Measurements from ENCODE around the gene LYG1. TPM values are rescaled to one million over a fixed set of nuclear protein-coding genes. Genes with fewer than 3 reads are reported as not detected.

LYG1 gene
- total RNA-seq, 1 donor: under 0.01 TPM

DNA sequence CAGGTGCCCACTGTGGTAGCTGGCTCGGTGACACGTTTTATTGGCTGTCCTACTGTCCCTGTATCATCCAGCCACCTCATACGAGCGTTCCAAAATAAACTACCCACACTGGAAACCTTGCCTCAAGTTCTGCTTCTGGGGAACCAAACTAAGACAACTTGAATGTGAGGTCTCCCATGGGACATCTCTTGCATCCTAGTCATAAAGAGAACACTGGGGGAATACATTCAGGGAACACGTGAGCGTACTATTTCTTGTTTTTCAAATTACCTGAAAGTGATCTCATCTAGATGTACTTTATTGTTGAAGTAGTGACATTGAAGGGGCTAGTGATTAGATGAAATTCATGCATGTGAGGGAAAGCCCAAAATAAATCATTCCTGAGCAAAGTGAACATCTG lies 60.6 kb downstream of the LYG1 start:
- Histone ChIP-seq H3K27me3 (ENCODE audit: insufficient read depth, low read length) (no peaks in the 10 kb centered on the region), H4K20me1 (ENCODE audit: insufficient read depth, low read length) (no peaks in the 10 kb centered on the region), H3K4me1 (ENCODE audit: insufficient read depth, low read length) (no peaks in the 10 kb centered on the region), H3K4me2 (ENCODE audit: insufficient read depth, low read length) (no peak overlapping the region), H3K27ac (ENCODE audit: low read depth, low read length) (no peak overlapping the region), H3K4me3 (ENCODE audit: insufficient read depth, low read length) (no peak overlapping the region), H3K36me3 (ENCODE audit: insufficient read depth, low read length) (no peaks in the 10 kb centered on the region), H2AFZ (ENCODE audit: low read length) (no peak overlapping the region), H3K9me3 (ENCODE audit: low read depth, low read length) (no peaks in the 10 kb centered on the region), H3K79me2 (ENCODE audit: insufficient read depth, low read length) (no peaks in the 10 kb centered on the region)
- TF ChIP-seq, protein P1, sequence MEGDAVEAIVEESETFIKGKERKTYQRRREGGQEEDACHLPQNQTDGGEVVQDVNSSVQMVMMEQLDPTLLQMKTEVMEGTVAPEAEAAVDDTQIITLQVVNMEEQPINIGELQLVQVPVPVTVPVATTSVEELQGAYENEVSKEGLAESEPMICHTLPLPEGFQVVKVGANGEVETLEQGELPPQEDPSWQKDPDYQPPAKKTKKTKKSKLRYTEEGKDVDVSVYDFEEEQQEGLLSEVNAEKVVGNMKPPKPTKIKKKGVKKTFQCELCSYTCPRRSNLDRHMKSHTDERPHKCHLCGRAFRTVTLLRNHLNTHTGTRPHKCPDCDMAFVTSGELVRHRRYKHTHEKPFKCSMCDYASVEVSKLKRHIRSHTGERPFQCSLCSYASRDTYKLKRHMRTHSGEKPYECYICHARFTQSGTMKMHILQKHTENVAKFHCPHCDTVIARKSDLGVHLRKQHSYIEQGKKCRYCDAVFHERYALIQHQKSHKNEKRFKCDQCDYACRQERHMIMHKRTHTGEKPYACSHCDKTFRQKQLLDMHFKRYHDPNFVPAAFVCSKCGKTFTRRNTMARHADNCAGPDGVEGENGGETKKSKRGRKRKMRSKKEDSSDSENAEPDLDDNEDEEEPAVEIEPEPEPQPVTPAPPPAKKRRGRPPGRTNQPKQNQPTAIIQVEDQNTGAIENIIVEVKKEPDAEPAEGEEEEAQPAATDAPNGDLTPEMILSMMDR (IDR thresholded peaks at IDR 0.05; ENCODE audit: extremely low read depth, low read depth, low read length): no peak
- DNase-seq (ENCODE audit: insufficient read length, low spot score, missing footprints): no peak

DNA sequence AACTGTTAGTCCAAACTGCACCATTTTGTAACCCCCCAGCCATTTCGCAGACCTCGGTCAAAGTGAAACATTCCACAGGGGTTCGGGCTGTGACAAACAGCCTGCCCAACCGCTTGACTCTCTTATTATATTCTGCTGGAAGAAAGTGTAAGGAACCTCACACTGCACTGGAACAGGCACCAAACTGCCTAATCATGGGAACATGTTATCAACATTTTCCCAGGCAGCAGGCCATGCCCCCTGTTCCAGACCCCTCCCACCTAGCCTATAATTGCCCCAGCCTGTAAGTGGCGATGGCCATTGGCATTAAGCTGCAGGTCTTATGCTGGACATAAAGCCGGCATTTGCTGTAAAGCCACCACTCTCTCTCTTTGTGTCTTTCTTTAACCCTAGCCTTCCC lies 62.4 kb downstream of the LYG1 start:
- no peaks in the 10 kb centered on the region for H3K27me3 ChIP-seq (ENCODE audit: insufficient read depth, low read length)
- no peaks in the 10 kb centered on the region for H3K4me1 ChIP-seq (ENCODE audit: insufficient read depth, low read length)
- no peak overlapping the region for H3K4me3 ChIP-seq (ENCODE audit: insufficient read depth, low read length)
- TF ChIP-seq, protein P1 (IDR thresholded peaks at IDR 0.05; ENCODE audit: extremely low read depth, low read depth, low read length): no peak
- DNase-seq (ENCODE audit: insufficient read length, low spot score, missing footprints): no peak
- no peak overlapping the region for H2AFZ ChIP-seq (ENCODE audit: low read length)
- no peaks in the 10 kb centered on the region for H3K79me2 ChIP-seq (ENCODE audit: insufficient read depth, low read length)
- no peaks in the 10 kb centered on the region for H3K9me3 ChIP-seq (ENCODE audit: low read depth, low read length)
- no peaks in the 10 kb centered on the region for H3K36me3 ChIP-seq (ENCODE audit: insufficient read depth, low read length)
- H3K27ac ChIP-seq (ENCODE audit: low read depth, low read length): no peak overlapping the region
- no peaks in the 10 kb centered on the region for H4K20me1 ChIP-seq (ENCODE audit: insufficient read depth, low read length)
- no peak overlapping the region for H3K4me2 ChIP-seq (ENCODE audit: insufficient read depth, low read length)

Other genes with a start within 250 kb of the LYG1 start
- 0.59 TPM in 1 of 2 replicates, not detected in the other for gene C2orf15, start 159.5 kb downstream of the LYG1 start, total RNA-seq
- 4.0 and 5.0 TPM in 2 replicates for gene TSGA10, start 146.3 kb downstream of the LYG1 start, total RNA-seq
- gene LIPT1, start 146.2 kb downstream of the LYG1 start, total RNA-seq: 7.4 and 9.8 TPM in 2 replicates
- 18.3 and 19.5 TPM in 2 replicates for gene MITD1, start 120.1 kb downstream of the LYG1 start, total RNA-seq
- gene MRPL30, start 120.0 kb downstream of the LYG1 start, total RNA-seq: 41.6 and 44.2 TPM in 2 replicates
- not detected in 2 replicates for gene LYG2, start 45.5 kb downstream of the LYG1 start, total RNA-seq
- gene TXNDC9, start 35.1 kb upstream of the LYG1 start, total RNA-seq: 75.7 and 95.9 TPM in 2 replicates
- 11.2 and 15.9 TPM in 2 replicates for gene EIF5B, start 36.2 kb upstream of the LYG1 start, total RNA-seq
- 37.3 and 41.0 TPM in 2 replicates for gene REV1, start 188.8 kb upstream of the LYG1 start, total RNA-seq